B cell (primary cell): Measurements from ENCODE around the gene INSC. TPM values are rescaled to one million over a fixed set of nuclear protein-coding genes. Genes with fewer than 3 reads are reported as not detected.

ENCODE experiments used
- ATAC-seq: fragments of 200-7000 bp; cut with Tn5 transposase; one replicate; pipeline ENCODE4 v1.10.0; 2021; ENCODE audit warnings: low read depth, mild to moderate bottlenecking, moderate number of reproducible peaks, moderate library complexity
- CTCF ChIA-PET: fragments of 350-600 bp; sonication (Branson Sonifier 250); formaldehyde crosslinking; loops from one replicate; lab custom pipeline; 2021; ENCODE audit warnings: antibody characterized with exemption, inconsistent platforms; lab: Charles Lee
- POLR2A ChIA-PET: fragments of 350-600 bp; sonication (Branson Sonifier 250); formaldehyde crosslinking; loops from one replicate; lab custom pipeline; 2021; ENCODE audit warnings: antibody characterized with exemption; lab: Charles Lee
- DNase-seq: peaks from one replicate; pipeline ENCODE4 v3.0.0; 2013
- H2AFZ ChIP-seq: 2 replicates; pipeline ENCODE4 v1.6.1; 2012; ENCODE audit warnings: mild to moderate bottlenecking, low read depth, low read length; ENCODE audit not compliant: insufficient read depth, poor library complexity, severe bottlenecking
- H3K27ac ChIP-seq, 2 donors: 1 replicate in 1 of 2; 2 replicates in 1 of 2; pipeline ENCODE4 v1.5.1; 2012 to 2013; ENCODE audit warnings: low read length in 2 of 2, mild to moderate bottlenecking in 2 of 2, moderate library complexity in 1 of 2
- H3K27me3 ChIP-seq, 4 experiments: fragments of 200-600 bp in 1 of 4; sonication (generic) in 1 of 4; replicated peaks in 1 of 4; 1 replicate in 2 of 4; 2 replicates in 2 of 4; pipeline versions ENCODE4 v1.6.1 to v1.7.0; 2013 to 2016; ENCODE audit warnings: low read length in 3 of 4, mild to moderate bottlenecking in 2 of 4, mixed read lengths in 1 of 4, moderate library complexity in 1 of 4; ENCODE audit not compliant: insufficient read depth in 4 of 4, control insufficient read depth in 3 of 4; ENCODE audit errors: control extremely low read depth in 1 of 4
- H3K36me3 ChIP-seq, 2 experiments: replicated peaks in 1 of 2; 1 replicate in 1 of 2; 2 replicates in 1 of 2; pipeline versions ENCODE4 v1.6.1 to v1.7.1; 2013; ENCODE audit warnings: low read length in 1 of 2; ENCODE audit not compliant: insufficient read depth in 2 of 2, control insufficient read depth in 1 of 2; ENCODE audit errors: control extremely low read depth in 1 of 2, extremely low read depth in 1 of 2
- H3K4me1 ChIP-seq, 2 donors: fragments of 200-600 bp in 1 of 2; sonication (generic) in 1 of 2; 1 replicate in 1 of 2; 2 replicates in 1 of 2; pipeline versions ENCODE4 v1.5.1 to v1.6.1; 2013 to 2017; ENCODE audit warnings: low read length in 2 of 2; ENCODE audit not compliant: control insufficient read depth in 2 of 2, insufficient read depth in 2 of 2
- H3K4me2 ChIP-seq: replicated peaks from 2 replicates; pipeline ENCODE3; 2012; ENCODE audit warnings: mild to moderate bottlenecking, low read depth, low read length; ENCODE audit not compliant: poor library complexity, severe bottlenecking
- H3K4me3 ChIP-seq, 5 experiments: fragments of 200-600 bp in 1 of 5; sonication (generic) in 1 of 5; 1 replicate in 3 of 5; 2 replicates in 2 of 5; pipeline versions ENCODE4 v1.5.1 to v1.7.0; 2011 to 2016; ENCODE audit warnings: low read length in 4 of 5, mild to moderate bottlenecking in 4 of 5, low read depth in 2 of 5, control low read depth in 1 of 5, moderate library complexity in 1 of 5; ENCODE audit not compliant: insufficient read depth in 1 of 5; ENCODE audit errors: control extremely low read depth in 1 of 5, extremely low read depth in 1 of 5
- H3K79me2 ChIP-seq: fragments of 200-600 bp; sonication (generic); one replicate; pipeline ENCODE4 v1.6.0; 2016; ENCODE audit warnings: low read length; ENCODE audit not compliant: control insufficient read depth, insufficient read depth
- H3K9ac ChIP-seq: fragments of 200-600 bp; sonication (generic); 2 replicates; pipeline ENCODE4 v1.6.1; 2017; ENCODE audit warnings: mild to moderate bottlenecking, low read length, moderate library complexity
- H3K9me3 ChIP-seq, 3 donors: one replicate each; pipeline versions ENCODE4 v1.6.1 to v1.7.1; 2013; ENCODE audit warnings: low read length in 2 of 3; ENCODE audit not compliant: control insufficient read depth in 2 of 3, insufficient read depth in 1 of 3; ENCODE audit errors: control extremely low read depth in 1 of 3
- H4K20me1 ChIP-seq: 2 replicates; pipeline ENCODE4 v1.6.0; 2012; ENCODE audit warnings: mild to moderate bottlenecking, low read length; ENCODE audit not compliant: insufficient read depth, control insufficient read depth, poor library complexity, severe bottlenecking
- H3K27ac Mint-ChIP-seq: one replicate; pipeline ENCODE4 v1.8.0; 2021; ENCODE audit warnings: mixed read lengths
- H3K27me3 Mint-ChIP-seq: one replicate; pipeline ENCODE4 v1.8.0; 2021; ENCODE audit warnings: mixed read lengths
- H3K4me1 Mint-ChIP-seq: one replicate; pipeline ENCODE4 v1.8.0; 2021; ENCODE audit warnings: mixed read lengths
- H3K4me3 Mint-ChIP-seq: one replicate; pipeline ENCODE4 v1.8.0; 2021; ENCODE audit warnings: mixed read lengths
- H3K9me3 Mint-ChIP-seq: one replicate; pipeline ENCODE4 v1.8.0; 2022; ENCODE audit warnings: mixed read lengths; ENCODE audit not compliant: insufficient read depth
- EZH2 ChIP-seq: IDR thresholded peaks from 2 replicates; pipeline ENCODE4 v1.6.1; 2012; ENCODE audit warnings: borderline replicate concordance, low read depth, mild to moderate bottlenecking, moderate library complexity, low read length; ENCODE audit not compliant: insufficient read depth, poor library complexity, severe bottlenecking
- WGBS: methylation state at CpG from one replicate; pipeline ENCODE4 v1.1.5; 2013; ENCODE audit warnings: missing lambda C conversion rate; ENCODE audit not compliant: insufficient coverage; 5-methylcytosine and 5-hydroxymethylcytosine counted together
- intact Hi-C: fragments of 100-400 bp; cut with micrococcal nuclease; formaldehyde crosslinking; loops from one replicate; pipeline ENCODE4 v1.10.0; 2022
- polyA plus RNA-seq: library from polyadenylated mRNA; depleted of rRNA; stranded (reverse); fragments of >200 nt; gene quantifications from 2 replicates; pipeline ENCODE4 v1.2.3, GENCODE V29; 2012
- total RNA-seq, 2 donors: library from RNA; stranded (reverse); fragments of 120-200 nt in 1 of 2; gene quantifications; 1 replicate in 1 of 2; 2 replicates in 1 of 2; pipeline versions ENCODE4 v1.2.3 to v1.2.4, GENCODE V29; 2013 to 2022
- TF ChIP-seq, protein P1 (sequence below): fragments of 200-600 bp; IDR thresholded peaks from one replicate; pipeline ENCODE4 v1.8.0; 2022; ENCODE audit warnings: antibody characterized with exemption, mild to moderate bottlenecking

The INSC gene
- total and polyA plus RNA-seq, 2 donors (not counting 1 experiment from before 2014, with no cell fraction given): 0.10 TPM; not detected in 1

DNA sequence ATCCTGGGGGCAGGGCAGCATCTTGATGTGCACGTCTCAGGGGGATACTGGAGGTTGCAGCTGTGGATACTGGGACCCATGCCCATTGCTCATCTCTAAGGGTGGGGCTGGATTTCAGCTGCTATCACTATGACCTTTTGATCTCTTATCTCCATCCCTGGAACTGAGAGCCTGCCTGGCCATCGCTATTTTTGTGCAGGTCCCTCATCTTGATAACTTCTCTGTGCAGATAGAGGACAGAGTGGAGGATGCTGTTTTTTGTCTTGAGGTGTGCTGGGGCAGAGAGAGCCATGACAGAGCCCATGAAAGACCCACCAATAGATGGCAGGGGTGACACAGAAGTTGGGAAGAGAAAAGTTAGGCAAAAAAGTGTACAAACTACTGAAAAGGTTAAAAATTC, 5.1 kb upstream of the INSC start:
- H3K9ac ChIP-seq: no peak overlapping the region
- peaks cover 0 to 7% (median 0%) of the 10 kb centered on the region in 3 donors for H3K9me3 ChIP-seq
- CTCF ChIA-PET: interaction anchor here (0.7 to 14.3 kb wide), 6 partner anchors 8 to 320 kb away, joined by 3 to 177 read pairs (median 4); no protein-coding TSS in a partner anchor
- H3K79me2 ChIP-seq: no peaks in the 10 kb centered on the region
- H3K27me3 ChIP-seq: no peaks in the 10 kb centered on the region
- 100% methylated on average over 2 of the region's 2 CpGs for WGBS
- TF ChIP-seq, protein P1, sequence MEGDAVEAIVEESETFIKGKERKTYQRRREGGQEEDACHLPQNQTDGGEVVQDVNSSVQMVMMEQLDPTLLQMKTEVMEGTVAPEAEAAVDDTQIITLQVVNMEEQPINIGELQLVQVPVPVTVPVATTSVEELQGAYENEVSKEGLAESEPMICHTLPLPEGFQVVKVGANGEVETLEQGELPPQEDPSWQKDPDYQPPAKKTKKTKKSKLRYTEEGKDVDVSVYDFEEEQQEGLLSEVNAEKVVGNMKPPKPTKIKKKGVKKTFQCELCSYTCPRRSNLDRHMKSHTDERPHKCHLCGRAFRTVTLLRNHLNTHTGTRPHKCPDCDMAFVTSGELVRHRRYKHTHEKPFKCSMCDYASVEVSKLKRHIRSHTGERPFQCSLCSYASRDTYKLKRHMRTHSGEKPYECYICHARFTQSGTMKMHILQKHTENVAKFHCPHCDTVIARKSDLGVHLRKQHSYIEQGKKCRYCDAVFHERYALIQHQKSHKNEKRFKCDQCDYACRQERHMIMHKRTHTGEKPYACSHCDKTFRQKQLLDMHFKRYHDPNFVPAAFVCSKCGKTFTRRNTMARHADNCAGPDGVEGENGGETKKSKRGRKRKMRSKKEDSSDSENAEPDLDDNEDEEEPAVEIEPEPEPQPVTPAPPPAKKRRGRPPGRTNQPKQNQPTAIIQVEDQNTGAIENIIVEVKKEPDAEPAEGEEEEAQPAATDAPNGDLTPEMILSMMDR: no peak
- no peak for TF ChIP-seq EZH2
- no peaks in the 10 kb centered on the region for H4K20me1 ChIP-seq
- POLR2A ChIA-PET: no interaction called here
- peaks cover 85% of the 10 kb centered on the region for H3K4me1 Mint-ChIP-seq
- H3K4me2 ChIP-seq: no peak overlapping the region
- ATAC-seq (no peak), DNase-seq (no peak)
- no peak overlapping the region for H3K4me3 ChIP-seq
- H3K27ac Mint-ChIP-seq: peak overlapping the region; percentile 56
- H3K27ac ChIP-seq: no peak overlapping the region
- H3K4me1 ChIP-seq: peaks cover 65 to 85% of the 10 kb centered on the region in 2 donors
- no peaks in the 10 kb centered on the region for H3K36me3 ChIP-seq
- intact Hi-C loops: no loop called here
- H3K27me3 Mint-ChIP-seq: no peaks in the 10 kb centered on the region
- H2AFZ ChIP-seq: no peak overlapping the region
- no peak overlapping the region for H3K4me3 Mint-ChIP-seq
- peaks cover 1% of the 10 kb centered on the region for H3K9me3 Mint-ChIP-seq

DNA sequence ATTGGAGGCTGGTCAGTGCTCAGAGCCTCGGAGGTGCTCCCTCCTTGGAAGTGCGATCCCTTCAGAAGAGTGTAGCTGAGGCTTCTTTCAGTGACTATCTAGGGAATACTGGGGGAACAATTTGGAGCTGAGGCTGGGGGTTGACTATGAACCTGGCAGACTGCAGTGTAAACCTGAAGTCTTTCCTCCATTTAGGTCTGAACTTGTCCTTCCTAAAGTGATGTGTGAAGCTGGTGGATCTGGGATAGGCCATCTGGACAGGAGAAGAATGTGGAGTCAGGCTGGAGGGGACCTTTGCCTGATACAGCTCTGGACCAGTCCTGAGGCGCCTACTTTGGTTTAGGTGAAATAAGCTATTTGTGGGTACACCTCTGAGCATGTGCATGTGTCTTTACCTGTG, 3.5 kb upstream of the INSC start:
- Histone ChIP-seq H3K4me1 (peaks cover 76 to 92% of the 10 kb centered on the region in 2 donors), H3K4me2 (no peak overlapping the region), H2AFZ (no peak overlapping the region), H3K9me3 (peaks cover 0 to 7% (median 0%) of the 10 kb centered on the region in 3 donors), H4K20me1 (no peaks in the 10 kb centered on the region), H3K27ac (no peak overlapping the region), H3K9ac (no peak overlapping the region), H3K4me3 (no peak overlapping the region), H3K36me3 (no peaks in the 10 kb centered on the region), H3K27me3 (peaks cover 0 to 14% (median 6%) of the 10 kb centered on the region in 4 experiments), H3K79me2 (no peaks in the 10 kb centered on the region)
- H3K27ac Mint-ChIP-seq: no peak overlapping the region
- ATAC-seq (no peak), DNase-seq (no peak)
- no peak for TF ChIP-seq EZH2
- TF ChIP-seq, protein P1: no peak
- 96% methylated on average over 3 of the region's 3 CpGs for WGBS
- ChIA-PET CTCF (interaction anchor here (1.8 to 14.3 kb wide), 3 partner anchors 10 to 203 kb away, joined by 6 to 177 read pairs (median 127); no protein-coding TSS in a partner anchor), POLR2A (no interaction called here)
- peaks cover 5% of the 10 kb centered on the region for H3K27me3 Mint-ChIP-seq
- H3K4me3 Mint-ChIP-seq: no peak overlapping the region
- H3K9me3 Mint-ChIP-seq: peaks cover 1% of the 10 kb centered on the region
- intact Hi-C loops: no loop called here
- peaks cover 87% of the 10 kb centered on the region for H3K4me1 Mint-ChIP-seq
